Limb (tissue), 2 donors: ENCODE measurements around the gene CLCN6.

ENCODE experiments used
- DNase-seq, 2 donors: peaks; one replicate each; pipeline ENCODE4 v3.0.0-alpha.2; 2016; ENCODE audit errors: extremely low spot score in 2 of 2

CLCN6 gene

DNA sequence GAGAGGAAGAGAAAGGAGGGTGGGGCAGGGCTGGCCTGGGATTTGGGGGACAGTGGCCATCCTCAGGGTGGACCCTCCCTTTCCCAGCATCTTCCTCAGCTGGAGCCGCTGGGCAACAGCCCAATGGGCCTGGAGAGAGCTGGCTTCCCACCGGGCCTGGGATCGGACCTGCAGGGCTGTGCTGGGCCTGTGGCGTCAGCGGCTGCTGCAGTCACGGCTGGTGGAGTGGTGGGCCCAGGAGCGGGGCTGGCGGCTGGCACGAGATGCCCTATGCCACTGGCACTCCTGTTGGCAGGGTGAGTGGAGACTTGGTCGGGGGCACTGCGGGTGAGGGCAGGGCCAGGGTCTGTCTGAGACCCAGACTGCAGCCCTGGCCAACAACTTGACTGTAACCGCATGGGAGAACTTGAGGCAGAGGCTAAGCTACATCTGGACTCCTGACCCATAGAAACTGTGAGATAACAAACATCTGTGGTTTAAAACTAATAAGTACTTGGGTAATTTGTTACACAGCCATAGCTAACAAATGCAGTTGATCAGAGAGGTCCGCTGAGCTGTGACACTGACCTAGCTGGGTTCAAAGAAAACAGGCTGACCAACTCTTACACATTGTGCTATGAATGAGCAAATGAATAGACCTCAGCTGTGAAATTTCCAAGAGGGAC is 26.1 kb upstream of the CLCN6 start:
- DNase-seq, result no peak

DNA sequence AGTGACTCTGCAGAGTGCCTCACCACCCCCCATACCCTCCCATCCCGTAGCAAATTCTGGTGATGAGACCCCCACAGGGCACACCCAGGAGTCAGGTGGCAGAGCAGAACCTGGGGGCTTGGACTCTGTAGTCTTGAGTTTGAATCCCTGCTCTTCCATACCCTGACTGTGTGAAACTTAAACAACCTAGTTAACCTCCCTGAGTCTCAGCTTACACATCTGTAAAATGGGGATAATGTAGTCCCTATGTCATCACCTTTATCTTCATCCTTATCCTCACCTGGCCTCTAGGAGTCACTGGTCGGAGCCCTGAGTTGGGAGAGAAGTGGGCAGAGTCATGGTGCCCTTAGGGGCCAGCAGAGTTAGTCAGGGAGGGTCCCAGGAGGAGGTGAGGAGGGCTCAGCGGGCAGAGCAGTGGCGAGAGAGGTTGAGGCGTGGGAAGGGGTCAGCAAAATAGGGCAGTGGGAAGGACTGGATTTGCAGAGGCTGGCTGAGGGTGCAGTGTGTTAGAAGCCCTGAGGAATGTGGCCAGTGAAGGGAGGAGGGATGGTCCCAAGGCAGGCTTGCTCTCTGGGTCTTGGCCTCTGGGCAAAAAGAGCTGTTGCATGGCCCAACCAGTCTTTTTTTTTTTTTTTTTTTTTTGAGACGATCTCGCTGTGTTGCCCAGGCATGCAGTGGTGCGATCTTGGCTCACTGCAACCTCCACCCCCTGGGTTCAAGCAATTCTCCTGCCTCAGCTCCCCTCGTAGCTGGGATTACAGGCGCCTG is 25.4 kb upstream of the CLCN6 start:
- no peak for DNase-seq

DNA sequence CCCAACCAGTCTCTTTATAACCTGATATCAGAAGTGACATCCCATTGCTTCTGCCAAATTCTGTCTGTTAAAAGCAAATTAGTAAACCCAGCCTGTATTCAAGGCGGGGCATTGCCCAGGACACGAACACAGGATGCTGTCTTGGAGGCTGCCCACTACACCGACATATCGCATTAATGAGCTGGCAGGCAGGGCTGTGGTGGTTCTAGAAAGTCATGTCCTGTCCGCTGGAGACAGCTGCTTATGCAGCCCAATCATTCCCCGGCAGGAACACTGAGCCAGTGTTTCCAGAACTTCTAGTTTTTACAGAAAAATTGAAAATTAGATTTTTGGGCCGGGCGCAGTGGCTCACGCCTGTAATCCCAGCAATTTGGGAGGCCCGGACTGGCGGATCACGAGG is 24.7 kb upstream of the CLCN6 start:
- DNase-seq, result peak in 1 of 2 donors; percentile 20

DNA sequence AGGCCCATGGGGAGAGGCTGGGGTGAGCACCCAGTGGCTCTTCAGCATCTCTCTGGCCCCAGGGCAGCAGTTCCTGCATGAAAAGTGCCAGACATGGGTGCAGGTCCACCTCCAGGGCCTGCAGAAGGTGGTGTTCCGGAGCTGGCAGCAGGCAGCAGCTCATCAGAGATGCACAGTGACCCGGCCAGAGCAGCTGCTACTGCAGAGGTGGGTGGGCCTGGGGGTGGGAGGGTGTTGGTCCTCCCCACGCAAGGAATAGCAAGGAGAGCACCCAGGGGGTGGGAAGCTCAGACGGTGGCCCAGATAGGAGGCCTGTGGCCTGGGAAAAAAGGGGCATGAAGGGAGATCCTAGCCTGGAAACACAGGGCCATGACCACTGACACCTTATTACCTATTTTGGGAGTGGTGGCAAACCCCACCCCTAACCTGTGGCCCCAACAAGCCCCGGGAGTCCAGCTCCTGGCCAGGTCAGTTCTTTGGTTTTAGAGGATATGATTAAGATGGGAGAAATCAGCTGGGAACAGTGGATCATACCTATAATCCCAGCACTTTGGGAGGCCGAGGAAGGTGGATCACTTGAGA is 23.8 kb upstream of the CLCN6 start:
- DNase-seq, result no peak

DNA sequence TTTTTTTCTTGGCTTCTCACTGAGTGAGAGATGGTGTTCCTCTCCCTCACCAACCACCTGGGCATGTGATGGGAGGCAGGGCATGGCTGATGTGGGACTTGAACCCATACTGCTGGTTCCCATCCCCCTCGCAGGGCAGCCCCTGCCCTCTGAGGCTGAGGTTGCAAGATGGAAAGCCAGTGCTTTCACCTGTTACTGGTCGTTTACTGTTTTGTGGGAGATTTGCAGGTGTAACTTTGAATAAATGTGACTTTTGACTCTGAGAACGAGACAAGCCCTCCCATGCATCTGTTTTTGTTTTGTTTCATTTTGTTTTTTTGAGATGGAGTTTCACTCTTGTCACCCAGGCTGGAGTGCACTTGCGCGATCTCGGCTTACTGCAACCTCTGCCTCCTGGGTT is 22.4 kb upstream of the CLCN6 start:
- DNase-seq, result no peak

DNA sequence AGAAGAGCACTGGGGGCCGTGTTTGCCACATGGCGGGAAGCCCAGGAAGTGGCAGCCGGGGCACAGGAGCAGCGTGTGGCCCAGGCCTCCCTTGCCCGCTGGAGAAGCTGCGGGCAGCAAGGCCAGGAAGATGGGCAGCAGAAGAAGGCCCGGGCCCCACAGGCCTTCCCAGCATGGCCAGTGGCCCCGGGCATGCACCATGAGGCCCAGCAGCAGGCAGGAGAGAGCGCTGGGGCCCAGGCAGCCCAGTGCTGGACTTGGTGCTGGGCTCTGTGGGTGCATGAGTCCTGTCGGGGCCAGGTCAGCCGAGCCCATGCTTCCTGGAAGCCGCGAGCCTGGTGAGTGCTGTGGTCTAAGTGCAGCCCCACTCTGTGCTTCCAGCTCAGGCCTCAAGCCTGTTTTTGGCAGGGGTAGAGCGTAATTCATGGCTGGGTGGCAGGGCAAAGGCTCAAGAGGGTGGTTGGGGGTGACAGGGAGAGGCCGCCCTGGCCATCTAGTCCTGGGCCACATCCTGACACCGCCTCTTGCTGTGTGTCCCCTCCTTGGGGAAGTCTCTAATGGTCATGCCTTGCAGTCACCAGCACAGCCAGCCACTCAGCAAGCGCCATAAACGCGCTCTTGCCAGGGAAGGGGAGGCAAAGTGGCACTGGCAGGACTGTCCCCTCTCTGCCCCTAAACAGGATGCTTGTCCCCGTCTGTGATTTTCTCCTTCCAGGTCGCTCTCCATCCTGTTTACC is 21.6 kb upstream of the CLCN6 start:
- DNase-seq, result no peak

DNA sequence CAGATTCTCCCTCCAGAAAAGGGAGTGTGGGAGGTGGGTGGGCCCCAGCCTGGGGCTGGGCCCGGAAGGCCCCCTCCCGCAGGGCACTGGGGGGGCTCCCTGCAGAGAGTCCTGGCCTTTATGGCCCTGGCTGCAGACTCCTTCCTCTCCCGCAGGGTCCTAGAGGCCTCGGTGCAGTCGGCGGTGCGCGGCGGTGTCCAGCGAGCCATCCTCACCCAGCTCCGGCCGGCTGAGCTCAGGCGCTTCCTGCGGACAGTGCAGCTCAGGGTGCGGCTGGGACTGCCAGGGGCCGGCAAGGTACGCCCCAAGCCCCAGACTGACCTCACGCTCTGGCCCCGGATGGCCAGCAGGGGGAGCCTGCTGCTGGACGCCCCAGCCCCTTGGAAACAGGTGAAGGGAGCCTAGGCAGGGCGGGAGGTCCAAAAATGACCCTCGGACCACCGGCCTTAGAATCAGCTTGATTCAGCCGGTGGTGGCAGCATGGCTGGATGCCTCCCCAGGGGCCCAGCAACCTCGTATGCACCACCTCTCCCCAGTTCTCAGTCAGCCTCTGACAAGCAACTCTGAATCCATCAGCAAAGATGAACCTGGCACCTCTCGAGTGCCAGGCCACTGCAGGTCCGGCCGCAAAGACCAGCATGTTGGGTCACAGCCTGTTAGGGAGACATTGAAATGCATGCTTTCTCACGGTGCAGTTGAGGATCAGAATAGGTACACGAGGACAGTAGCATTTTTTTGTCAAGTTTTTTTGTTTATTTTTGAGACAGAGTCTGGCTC is 20.8 kb upstream of the CLCN6 start:
- peak in 1 of 2 donors; percentile 66 for DNase-seq

DNA sequence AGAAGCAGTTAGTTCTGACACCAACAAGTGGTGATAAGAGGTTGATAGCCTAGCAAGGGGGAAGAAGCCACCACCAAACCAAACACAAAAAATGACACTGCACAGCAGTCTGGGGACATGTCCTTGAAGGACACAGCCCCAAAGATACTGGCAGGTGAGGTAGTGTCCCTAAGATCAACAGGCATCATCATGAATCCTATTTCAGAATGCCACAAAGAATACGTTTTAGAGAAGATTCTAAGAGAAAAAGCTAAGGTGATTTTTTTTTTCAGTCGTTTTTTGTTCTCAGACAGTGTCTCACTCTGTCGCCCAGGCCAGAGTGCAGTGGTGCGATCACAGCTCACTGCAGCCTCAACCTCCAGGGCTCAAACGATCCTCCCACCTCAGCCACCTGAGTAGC is 19.8 kb upstream of the CLCN6 start:
- no peak for DNase-seq

DNA sequence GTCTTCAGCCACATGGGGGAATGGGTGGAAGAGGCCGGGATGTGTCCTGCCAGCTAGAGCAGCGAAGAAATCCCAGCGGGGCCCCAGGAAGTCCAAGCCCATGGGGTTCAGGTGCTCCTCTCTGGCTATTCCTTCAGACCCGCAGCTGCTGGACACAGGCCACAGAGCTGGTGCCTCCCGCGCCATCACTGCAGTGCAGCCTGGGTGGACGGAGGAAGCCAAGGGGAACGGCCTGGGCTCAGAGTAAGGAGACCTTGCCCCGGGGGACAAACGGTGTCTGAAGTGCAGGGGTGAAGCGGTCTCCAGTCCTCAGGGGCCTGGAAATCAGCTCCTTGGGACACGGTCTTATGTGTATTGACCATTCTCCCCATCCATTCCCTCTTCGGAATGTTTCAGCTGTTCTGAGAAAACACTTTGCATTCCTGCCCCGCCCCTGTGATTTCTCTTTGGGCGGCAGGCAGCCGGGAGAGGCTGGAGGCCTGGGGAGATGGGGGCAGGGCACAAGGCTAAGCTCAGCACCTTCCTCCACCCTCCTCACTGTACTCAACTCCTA is 18.7 kb upstream of the CLCN6 start:
- peak in 1 of 2 donors; percentile 54 for DNase-seq

DNA sequence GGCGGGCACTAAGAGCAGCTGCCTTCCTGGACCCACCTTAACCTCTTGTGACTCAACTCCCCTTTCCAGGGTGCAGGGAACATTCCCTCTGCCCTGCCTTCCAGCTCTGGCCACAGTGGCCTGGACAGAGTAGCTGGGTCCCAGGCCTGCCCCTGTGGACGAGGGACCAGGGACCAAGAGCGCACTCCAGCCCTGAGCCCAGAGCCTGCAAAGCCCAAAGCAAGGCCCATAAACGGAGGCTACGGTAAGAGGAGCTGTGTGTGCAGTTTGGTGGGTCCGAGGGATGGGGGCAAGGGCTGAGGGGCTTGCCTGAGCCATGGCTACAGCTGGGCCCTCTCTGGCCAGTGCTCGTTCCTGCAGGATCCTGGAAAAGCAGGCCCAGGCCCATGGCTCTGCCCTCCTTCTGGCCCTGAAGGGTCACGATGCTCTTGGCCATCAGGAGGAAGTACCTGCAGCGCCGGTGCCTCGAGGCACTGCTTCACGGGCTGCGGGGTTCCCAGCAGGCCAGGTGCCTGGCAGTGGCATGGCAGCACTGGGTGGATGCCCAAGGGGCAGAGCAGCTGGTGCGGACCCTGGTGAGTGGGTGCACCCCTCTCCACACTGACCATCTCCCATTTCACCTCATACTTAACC is 18.1 kb upstream of the CLCN6 start:
- DNase-seq, result no peak

DNA sequence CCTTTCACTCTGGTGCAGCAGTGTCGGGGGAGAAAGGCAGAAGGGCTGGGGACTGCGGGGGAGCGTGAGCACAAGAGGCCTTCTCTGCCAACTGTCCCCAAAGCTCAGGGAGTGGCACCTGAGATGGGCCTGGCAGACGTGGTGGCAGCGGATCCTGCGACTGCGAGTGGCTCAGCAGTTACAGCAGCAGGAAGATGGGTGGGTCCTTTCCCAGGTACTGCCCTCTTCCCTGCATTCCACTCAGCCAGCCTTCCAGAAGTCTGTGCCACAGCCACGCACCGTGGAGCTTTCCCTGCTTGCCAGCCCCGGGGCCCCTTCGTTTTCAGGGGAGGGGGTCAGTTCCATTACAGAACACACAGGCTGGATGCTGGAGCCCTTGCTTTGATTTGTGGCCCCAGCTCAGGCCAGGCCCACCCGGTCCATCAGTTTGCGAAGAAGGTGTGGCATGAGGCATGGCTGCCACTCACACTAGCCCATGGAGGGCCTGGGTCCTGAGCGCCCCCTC is 17.4 kb upstream of the CLCN6 start:
- DNase-seq, result no peak

DNA sequence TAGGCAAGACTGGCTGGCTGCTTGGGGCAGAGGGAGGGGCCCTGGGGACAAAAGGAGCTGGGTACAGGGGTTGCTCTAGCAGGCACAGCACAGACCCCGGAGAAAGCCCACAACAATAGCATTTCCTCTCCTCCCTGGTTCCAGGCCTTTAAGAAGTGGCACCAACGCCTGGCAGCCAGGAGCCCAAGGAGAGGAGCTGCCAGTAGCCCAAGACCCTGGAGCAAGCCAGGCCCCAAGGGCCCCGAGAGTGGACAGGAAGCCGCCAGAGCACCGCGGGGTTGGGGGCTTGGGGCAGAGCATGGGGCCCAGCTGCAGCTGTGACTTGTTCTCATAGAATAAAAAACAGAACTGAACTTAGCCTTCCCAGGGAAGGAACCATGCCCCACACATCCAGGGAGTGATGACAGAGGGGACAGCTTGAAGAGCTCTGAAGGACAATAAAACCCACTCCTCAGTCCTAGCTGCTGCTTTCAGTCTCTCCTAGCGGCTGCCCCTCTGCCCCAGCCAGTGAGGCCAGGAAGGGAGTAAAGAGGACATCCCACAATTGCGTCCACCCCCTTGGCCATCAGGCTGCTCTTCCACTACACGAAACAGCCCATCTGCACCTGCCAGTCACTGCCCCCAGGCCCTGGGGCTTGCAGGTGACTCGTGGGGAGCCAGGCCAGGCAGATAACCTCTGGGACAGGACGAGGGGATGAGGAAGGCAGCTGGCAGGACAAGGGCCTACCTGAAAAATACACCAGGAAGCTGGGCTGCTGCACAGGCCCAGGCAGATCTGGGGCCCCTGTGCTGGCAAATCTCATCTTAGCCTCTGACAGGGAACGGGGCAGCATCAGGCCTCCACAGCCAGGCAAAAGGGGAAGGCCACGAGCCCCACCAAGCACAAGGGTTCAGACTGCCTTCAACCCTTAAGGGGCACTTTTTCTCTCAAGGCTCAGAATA is 16.6 kb upstream of the CLCN6 start:
- no peak for DNase-seq

DNA sequence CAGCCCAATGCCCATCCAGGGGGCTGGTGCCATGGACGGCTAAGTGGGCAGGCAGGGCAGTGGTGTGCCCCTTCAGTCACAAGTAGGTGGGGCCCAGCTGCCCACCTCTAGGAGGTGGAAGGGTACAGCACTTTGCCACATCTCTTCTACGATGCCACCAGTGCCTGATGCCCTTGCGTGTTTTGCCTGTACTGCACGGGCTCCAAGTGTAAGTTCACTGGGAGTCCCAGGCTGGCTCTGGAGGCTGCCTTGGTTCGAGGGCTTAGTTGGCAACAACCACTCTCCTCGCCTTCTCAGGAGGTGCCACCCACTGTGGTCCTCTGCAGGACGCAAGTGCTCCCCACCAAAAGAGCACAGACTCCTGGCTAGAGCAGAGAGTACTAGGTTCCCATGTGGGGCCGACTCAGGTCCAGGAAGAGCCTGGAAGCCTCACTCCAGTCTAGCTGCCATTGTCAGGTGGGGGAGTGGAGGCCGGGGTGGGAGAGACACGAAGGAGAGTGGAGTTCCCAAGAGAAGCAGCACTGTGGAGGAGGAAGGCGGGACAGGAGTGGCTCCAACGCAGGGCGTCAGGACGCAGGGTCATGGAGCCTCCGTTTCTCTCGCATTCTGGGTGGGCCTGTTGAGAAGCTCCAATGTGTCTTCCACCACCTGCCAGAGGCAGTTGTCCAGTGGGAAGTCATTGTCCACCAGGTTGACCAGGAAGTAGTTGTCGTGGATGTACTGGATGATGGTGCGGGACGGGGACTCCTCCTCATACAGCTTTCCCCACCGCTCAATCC is 15.7 kb upstream of the CLCN6 start:
- no peak for DNase-seq

DNA sequence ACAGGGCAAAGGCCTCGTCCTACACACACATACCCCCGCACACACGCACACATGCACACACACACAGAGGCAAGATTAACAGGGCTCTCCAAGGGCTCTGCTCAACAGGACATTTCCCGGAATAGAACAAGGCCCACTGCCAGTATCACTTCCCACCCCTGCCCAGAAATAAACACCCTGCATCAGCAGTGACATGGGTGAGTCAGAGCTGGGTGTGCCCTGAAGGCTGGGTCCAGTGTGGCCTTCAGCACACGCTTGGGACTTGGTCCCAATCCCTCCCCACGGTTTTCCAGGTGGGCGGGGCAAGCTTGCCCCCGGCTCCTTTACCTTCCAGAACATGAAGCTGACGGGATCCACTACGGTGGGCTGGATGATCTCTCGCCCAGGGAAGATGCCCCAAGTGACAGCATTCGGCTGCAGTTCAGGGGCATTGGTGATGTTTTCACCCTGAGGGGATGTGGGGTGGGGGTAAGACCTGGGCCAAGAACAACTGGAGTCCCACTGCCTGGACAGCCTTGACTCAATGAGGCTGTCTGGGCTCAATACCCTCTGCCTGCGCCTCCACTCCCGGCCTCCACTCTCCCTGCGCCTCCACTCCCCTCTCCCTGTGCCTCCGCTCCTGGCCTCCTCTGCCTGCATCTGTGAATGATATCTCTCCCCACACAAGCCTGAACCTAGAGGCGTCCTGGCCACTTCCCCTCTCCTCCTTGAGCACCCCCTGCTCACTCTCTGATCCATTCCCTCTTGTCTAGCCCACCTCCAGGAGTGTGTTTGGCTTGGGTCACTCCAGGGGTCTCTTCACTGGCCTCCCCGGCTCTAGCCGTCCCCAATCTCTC is 14.9 kb upstream of the CLCN6 start:
- no peak for DNase-seq

DNA sequence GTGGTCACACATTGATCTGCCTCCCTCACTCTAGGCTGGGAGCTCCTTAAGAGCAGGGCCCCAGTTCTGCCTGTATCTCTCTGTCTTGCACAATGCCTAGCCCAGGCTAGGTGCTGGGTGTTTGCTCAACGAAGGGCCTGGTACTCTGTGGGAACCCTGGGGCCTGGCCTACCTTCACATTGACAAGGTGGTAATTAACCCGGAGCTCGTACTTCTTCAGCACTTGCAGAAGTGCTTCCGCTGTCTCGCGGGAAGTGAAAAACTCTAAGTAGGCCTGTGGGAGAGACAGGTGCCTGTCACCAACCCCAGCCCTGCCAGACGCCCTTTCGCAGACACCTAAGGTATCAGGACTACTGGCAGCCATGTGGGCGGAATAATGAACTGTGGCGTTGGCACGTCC is 13.9 kb upstream of the CLCN6 start:
- DNase-seq, result no peak

DNA sequence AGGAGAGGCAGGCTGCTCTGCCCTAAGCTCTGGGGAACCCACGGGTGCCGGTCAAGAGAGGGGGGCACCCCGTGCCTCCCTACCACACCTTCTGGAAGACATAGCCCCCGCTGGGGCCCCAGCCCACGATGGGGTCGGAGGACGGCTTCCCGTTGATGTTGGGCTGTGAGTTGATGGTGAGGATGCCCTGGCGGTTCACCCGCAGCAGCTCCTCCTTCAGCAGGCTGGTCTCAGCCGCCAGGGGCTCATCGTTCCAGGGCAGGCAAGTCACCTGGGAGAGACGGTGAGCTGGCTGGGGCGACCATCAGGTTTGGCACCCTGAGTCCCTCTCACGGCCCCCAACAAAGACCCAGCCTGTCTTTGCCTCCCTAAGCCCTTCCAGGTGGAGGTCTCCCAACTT is 12.2 kb upstream of the CLCN6 start:
- DNase-seq, result no peak

DNA sequence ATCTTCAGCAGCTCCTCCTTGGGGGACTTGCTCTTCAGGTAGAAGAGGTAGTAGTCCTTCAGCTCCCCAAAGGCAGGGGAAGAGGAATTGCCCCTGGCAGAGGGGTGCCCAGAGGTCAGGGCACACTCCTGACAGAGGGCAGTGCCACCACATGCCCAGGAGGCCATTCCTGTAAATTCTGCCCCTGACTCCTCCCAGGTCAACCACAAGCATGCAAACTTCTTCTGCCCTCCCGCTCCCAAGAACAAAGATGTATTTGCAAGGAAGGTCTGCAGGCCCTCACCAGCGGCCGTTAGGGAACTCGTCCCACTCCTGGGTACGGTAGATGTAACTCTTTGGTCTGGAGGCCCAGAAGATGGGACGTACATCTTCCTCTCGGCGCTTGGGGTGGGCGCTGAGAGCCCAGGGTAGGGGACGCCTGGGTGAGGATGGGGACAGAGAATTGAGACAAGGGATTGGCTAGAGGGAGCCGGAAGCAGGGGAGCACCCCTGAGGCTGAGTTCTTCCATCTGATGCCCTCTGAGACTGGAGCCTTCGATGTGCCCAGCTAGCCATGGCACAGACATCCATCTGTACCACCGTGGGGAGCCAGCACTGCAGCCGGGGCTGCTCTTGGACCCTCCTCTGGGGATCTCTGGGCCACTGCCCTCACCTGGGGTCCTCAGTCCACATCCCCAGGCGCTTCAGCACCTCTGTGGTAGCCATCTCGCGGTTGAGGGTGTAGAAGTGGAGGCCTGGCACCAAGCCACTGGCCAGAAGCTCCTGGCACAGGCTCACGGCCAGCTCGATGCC is 11.3 kb upstream of the CLCN6 start:
- no peak for DNase-seq
